ENCODE measurements around the gene OR10H4. TPM values are rescaled to one million over a fixed set of nuclear protein-coding genes. Genes with fewer than 3 reads are reported as not detected.

Gene OR10H4
- total RNA-seq, 4 donors from 2014 or later: not detected

DNA sequence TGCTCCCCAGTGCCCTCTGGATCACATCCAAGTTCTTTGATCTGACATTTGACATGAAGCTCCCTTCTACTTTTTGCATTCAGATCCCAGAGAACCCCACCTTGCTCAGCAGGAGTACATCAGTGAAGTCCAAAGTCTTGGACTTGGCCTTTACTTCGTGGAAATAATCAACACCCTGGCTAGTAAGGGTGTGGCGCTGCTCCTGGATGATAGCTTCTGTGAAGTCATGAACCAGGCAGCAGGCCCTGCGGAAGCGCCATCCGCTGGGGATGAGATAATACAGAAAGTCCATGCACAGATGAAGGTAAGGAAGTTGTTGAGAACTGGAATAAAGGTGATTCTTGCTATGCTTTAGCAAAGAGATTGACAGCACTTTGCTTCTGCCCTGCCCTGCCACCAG is 43.2 kb downstream of the OR10H4 start:
- 71% methylated on average over 5 of the region's 5 CpGs for WGBS, 2 donors
- TF ChIP-seq CTCF (IDR thresholded peaks at IDR 0.05) (no peak), POLR2A (IDR thresholded peaks at IDR 0.05) (no peak)
- no peak for DNase-seq (ENCODE audit: low spot score in 2 of 2)
- no peak overlapping the region for H3K4me3 ChIP-seq (ENCODE audit: low read depth, poor library complexity, severe bottlenecking)
- intact Hi-C loops (cut with DNase I; ENCODE audit: low total_unique reads): no loop called here

DNA sequence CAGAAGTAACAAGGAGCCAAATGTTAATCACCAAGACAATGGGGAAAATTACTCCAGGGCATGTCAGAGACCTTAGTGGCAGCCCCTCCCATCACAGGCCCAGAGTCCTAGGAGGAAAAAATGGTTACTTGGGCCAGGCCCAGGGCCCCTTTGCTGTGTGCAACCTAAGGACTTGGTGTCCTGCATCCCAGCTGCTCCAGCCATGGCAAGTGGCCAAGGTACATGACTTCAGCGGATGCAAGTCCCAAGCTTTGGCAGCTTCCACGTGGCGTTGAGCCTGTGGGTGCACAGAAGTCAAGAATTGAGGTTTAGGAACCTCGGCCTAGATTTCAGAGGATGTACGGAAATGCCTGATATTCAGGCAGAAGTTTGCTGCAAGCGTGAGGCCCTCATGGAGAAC is 46.7 kb downstream of the OR10H4 start:
- no peak overlapping the region for H3K4me3 ChIP-seq (ENCODE audit: low read depth, poor library complexity, severe bottlenecking)
- WGBS, 2 donors: 61 to 66% methylated on average over 6 of the region's 6 CpGs
- DNase-seq (ENCODE audit: low spot score in 2 of 2): no peak
- intact Hi-C loops (cut with DNase I; ENCODE audit: low total_unique reads): no loop called here
- TF ChIP-seq POLR2A (IDR thresholded peaks at IDR 0.05) (no peak), CTCF (IDR thresholded peaks at IDR 0.05) (no peak)

- intact Hi-C loops (cut with DNase I; ENCODE audit: low total_unique reads): no loop called here
- 65 to 80% methylated on average over 4 of the region's 4 CpGs for WGBS, 2 donors
- no peak for DNase-seq (ENCODE audit: low spot score in 2 of 2)
- TF ChIP-seq CTCF (IDR thresholded peaks at IDR 0.05) (no peak), POLR2A (IDR thresholded peaks at IDR 0.05) (no peak)
- H3K4me3 ChIP-seq (ENCODE audit: low read depth, poor library complexity, severe bottlenecking): no peak overlapping the region
Observed at GRCh38 chr19:15998166-15998565, 49.4 kb downstream of the OR10H4 start.

Other genes with a start within 250 kb of the OR10H4 start
- gene OR10H2, start 221.0 kb upstream of the OR10H4 start, total RNA-seq: not detected
- gene OR10H3, start 211.0 kb upstream of the OR10H4 start, total RNA-seq: not detected
- gene OR10H5, start 161.3 kb upstream of the OR10H4 start, total RNA-seq: not detected
- under 1 TPM in 2 of 4 donors, not detected in 2; 0.06 to 0.30 TPM for gene OR10H1, start 133.3 kb upstream of the OR10H4 start, total RNA-seq
- gene CYP4F2, start 50.9 kb upstream of the OR10H4 start, total RNA-seq: 1 to 10 TPM in 3 of 4 donors, under 1 TPM in 1; 0.91 to 4.2 (median 2.9) TPM
- gene CYP4F11, start 14.5 kb upstream of the OR10H4 start, total RNA-seq: 1 to 10 TPM in 2 of 4 donors, under 1 TPM in 2; 0.12 to 1.4 (median 0.66) TPM
- gene TPM4, start 127.5 kb downstream of the OR10H4 start, total RNA-seq: 100 to 1,000 TPM; 217 to 303 (median 267) TPM
- gene RAB8A, start 162.9 kb downstream of the OR10H4 start, total RNA-seq: 10 to 100 TPM; 43.3 to 58.2 (median 50.8) TPM
- gene HSH2D, start 194.7 kb downstream of the OR10H4 start, total RNA-seq: under 1 TPM in 1 of 4 donors, not detected in 3; 0.45 TPM
- not detected for gene CIB3, start 224.5 kb downstream of the OR10H4 start, total RNA-seq
- 100 to 1,000 TPM in 3 of 4 donors, 10 to 100 TPM in 1; 95.3 to 114 (median 105) TPM for gene FAM32A, start 236.4 kb downstream of the OR10H4 start, total RNA-seq
- gene AP1M1, start 248.9 kb downstream of the OR10H4 start, total RNA-seq: 10 to 100 TPM; 47.2 to 66.9 (median 48.6) TPM

Measured in lower leg skin (tissue), 4 donors.